Progenitor cell of endocrine pancreas (in vitro differentiated cells): ENCODE results near the gene AFF4. TPM values are rescaled to one million over a fixed set of nuclear protein-coding genes. Genes with fewer than 3 reads are reported as not detected.

Source experiments
- DNase-seq: peaks from one replicate; pipeline ENCODE4 v3.0.0; 2021; ENCODE audit warnings: low spot score; ENCODE audit not compliant: unreplicated experiment
- H3K27ac Mint-ChIP-seq: 2 replicates; pipeline ENCODE4 v1.8.0; 2021; ENCODE audit warnings: mild to moderate bottlenecking, moderate library complexity, mixed read lengths
- H3K27me3 Mint-ChIP-seq: 2 replicates; pipeline ENCODE4 v1.8.0; 2021; ENCODE audit warnings: mixed read lengths
- H3K36me3 Mint-ChIP-seq: 2 replicates; pipeline ENCODE4 v1.8.0; 2022; ENCODE audit warnings: mixed read lengths; ENCODE audit not compliant: insufficient read depth
- H3K4me1 Mint-ChIP-seq: 2 replicates; pipeline ENCODE4 v1.8.0; 2021; ENCODE audit warnings: low read depth, mixed read lengths
- H3K4me3 Mint-ChIP-seq: 2 replicates; pipeline ENCODE4 v1.8.0; 2021; ENCODE audit warnings: low read depth, mild to moderate bottlenecking, moderate library complexity, mixed read lengths
- H3K9me3 Mint-ChIP-seq: 2 replicates; pipeline ENCODE4 v1.8.0; 2021; ENCODE audit warnings: low read depth, mixed read lengths
- total RNA-seq: library from RNA; stranded (reverse); gene quantifications from 2 replicates; pipeline ENCODE4 v1.2.1, GENCODE V29; 2021
- TF ChIP-seq, protein P1 (sequence below): fragments of 200-600 bp; sonication (generic); IDR thresholded peaks from one replicate; pipeline ENCODE4 v1.5.0; 2021; ENCODE audit warnings: antibody characterized with exemption, mild to moderate bottlenecking; ENCODE audit not compliant: unreplicated experiment

The AFF4 gene
- total RNA-seq, 1 donor from 2014 or later = 91.8 TPM

DNA sequence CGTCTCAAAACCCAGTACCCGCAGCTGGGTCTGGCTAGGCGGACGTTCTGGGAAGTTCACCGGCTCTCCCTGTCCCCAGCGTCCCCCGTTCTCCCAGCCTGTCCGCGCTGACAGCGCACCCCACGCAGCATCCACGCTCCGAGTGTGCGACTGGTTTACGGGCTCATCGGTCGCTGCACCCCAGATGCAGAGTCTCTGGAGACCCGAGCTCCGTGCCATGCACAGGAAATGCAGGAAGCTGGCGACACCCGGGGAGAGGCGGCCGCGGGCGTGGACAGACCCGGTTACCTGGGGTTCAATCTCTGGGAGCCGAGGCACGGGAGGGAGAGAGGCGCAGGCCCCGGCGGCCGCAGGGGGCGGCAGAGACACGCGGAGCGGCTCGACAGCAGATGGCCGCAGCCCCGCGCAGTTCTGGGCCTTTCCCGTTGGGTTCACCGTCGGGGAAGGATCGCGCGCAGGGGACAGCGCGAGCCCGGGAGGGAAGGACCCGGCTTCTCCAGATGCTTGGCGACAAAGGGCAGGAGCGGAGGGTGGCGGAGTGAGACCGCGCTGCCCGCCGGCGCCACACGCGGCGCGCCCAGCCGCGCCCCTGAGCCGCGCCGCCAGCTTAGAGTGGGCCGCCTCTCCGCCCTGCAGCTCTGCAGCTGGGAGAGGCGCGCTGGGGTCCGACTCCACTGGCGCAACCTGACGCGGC is 133.5 kb downstream of the AFF4 start:
- peaks cover 7% of the 10 kb centered on the region for H3K4me1 Mint-ChIP-seq
- peak overlapping the region; percentile 93 for H3K27ac Mint-ChIP-seq
- DNase-seq = peak; percentile 72
- H3K27me3 Mint-ChIP-seq = peaks cover 48% of the 10 kb centered on the region
- H3K4me3 Mint-ChIP-seq = peak overlapping the region; percentile 85
- no peaks in the 10 kb centered on the region for H3K36me3 Mint-ChIP-seq
- no peaks in the 10 kb centered on the region for H3K9me3 Mint-ChIP-seq
- TF ChIP-seq, protein P1, sequence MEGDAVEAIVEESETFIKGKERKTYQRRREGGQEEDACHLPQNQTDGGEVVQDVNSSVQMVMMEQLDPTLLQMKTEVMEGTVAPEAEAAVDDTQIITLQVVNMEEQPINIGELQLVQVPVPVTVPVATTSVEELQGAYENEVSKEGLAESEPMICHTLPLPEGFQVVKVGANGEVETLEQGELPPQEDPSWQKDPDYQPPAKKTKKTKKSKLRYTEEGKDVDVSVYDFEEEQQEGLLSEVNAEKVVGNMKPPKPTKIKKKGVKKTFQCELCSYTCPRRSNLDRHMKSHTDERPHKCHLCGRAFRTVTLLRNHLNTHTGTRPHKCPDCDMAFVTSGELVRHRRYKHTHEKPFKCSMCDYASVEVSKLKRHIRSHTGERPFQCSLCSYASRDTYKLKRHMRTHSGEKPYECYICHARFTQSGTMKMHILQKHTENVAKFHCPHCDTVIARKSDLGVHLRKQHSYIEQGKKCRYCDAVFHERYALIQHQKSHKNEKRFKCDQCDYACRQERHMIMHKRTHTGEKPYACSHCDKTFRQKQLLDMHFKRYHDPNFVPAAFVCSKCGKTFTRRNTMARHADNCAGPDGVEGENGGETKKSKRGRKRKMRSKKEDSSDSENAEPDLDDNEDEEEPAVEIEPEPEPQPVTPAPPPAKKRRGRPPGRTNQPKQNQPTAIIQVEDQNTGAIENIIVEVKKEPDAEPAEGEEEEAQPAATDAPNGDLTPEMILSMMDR = peak; percentile 87

DNA sequence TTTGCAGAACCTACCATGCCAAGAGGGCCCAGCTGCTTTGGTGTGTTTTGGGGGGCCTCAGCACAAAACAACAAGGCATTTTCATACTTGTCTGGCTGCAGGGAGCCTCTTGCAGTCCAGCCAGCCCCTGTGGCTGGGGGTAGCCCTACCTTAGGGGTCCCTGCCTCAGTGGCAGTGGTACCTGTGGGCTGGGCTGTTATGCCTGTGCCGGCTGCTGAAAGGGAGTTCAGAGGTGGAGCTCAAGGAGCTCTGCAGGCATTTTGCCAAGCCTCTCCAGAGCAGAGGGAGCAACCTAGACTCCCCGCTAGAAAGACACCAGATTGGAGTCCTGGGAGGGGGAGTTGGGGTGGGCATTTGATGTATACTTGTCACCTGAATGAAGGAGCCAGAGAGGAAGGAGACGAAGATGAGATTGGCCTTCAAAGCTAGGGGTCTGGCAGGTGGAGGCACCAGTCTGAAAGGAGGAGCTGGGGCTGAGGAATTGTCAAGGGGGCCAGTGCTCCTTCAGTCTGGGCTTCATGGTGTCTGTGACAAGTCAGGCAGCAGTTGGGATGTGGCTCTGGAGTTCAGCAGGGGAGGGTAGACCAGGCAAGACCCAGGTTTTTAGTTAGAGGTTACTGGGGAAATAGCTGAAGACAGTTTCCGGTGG is 134.5 kb downstream of the AFF4 start:
- Mint-ChIP-seq H3K4me3 (peak overlapping the region; percentile 85), H3K9me3 (no peaks in the 10 kb centered on the region), H3K27ac (peak overlapping the region; percentile 68), H3K36me3 (no peaks in the 10 kb centered on the region), H3K27me3 (peaks cover 45% of the 10 kb centered on the region), H3K4me1 (peaks cover 7% of the 10 kb centered on the region)
- TF ChIP-seq, protein P1 = no peak
- DNase-seq = no peak

- H3K4me3 Mint-ChIP-seq = no peak overlapping the region
- H3K4me1 Mint-ChIP-seq = peaks cover 9% of the 10 kb centered on the region
- peaks cover 45% of the 10 kb centered on the region for H3K27me3 Mint-ChIP-seq
- no peak for DNase-seq
- TF ChIP-seq, protein P1 = no peak
- no peaks in the 10 kb centered on the region for H3K9me3 Mint-ChIP-seq
- no peaks in the 10 kb centered on the region for H3K36me3 Mint-ChIP-seq
- H3K27ac Mint-ChIP-seq = no peak overlapping the region
Measured at GRCh38 chr5:132827943-132828673, 135.3 kb downstream of the AFF4 start.

GRCh38 chr5:132826424-132827082 is 136.9 kb downstream of the AFF4 start:
- Mint-ChIP-seq H3K27me3 (peaks cover 40% of the 10 kb centered on the region), H3K4me3 (no peak overlapping the region), H3K36me3 (no peaks in the 10 kb centered on the region), H3K27ac (no peak overlapping the region), H3K9me3 (no peaks in the 10 kb centered on the region), H3K4me1 (peaks cover 9% of the 10 kb centered on the region)
- TF ChIP-seq, protein P1 = no peak
- DNase-seq = no peak
